GM18858 (cell line): ENCODE data around the gene UACA.

Source experiments
- ATAC-seq: cut with Tn5 transposase; IDR thresholded peaks from one replicate; pipeline ENCODE4 v1.9.1; 2021; ENCODE audit not compliant: unreplicated experiment

Gene UACA

DNA sequence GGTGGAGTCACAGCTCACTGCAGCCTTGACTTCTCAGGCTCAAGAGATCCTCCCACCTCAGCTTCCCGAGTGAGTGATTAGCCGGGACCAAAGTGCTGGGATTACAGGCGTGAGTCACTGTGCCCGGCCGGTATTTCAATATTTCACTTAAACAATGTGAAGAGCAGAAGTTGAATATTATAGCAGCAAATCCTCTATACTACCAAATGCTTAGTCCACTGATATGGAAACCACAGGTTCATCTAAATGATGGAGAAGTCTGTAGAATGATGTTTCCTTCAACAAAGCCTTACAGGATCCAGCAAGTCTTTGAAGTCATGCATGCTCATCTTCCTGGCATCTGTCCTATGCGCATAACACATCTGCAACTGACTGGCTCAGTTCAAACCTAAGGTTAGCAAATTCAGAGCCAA is 20.3 kb upstream of the UACA start:
- ATAC-seq: no peak

DNA sequence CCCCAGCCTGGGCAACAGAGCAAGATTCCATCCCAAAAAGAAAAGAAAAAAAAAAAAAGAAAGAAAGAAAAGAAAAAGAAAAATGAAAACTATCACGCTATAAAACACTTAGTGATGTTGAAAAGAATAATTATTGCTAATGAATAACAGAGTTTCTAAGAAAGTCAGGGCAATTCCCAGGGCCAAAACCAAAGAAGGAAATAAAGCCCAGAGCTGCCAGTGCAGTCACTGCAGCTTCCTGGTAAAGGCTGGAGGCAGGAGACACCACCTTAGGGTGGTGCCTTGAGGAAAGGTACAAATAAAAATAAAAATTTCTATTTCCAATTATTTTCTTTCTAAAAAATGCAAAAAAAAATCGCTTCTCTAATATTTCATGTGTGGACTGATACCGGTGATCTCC is 19.7 kb upstream of the UACA start:
- no peak for ATAC-seq

DNA sequence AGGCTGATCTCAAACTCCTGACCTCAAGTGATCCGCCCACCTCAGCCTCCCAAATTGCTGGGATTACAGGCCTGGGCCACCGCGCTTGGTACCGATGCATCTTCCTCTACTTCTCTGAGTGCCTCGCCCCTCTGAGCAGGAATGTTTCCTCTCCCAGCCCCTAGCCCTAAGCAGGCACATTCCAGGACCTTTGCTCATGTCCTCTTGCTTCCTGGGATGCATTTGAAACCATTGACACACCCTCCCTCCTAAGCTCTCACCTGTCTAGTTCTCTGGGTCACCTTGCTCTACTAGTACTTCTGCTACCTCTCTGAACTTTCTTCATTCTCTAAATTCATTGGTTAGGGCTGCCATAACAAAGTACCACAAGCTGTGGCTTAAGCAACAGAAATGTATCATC is 17.9 kb upstream of the UACA start:
- no peak for ATAC-seq

DNA sequence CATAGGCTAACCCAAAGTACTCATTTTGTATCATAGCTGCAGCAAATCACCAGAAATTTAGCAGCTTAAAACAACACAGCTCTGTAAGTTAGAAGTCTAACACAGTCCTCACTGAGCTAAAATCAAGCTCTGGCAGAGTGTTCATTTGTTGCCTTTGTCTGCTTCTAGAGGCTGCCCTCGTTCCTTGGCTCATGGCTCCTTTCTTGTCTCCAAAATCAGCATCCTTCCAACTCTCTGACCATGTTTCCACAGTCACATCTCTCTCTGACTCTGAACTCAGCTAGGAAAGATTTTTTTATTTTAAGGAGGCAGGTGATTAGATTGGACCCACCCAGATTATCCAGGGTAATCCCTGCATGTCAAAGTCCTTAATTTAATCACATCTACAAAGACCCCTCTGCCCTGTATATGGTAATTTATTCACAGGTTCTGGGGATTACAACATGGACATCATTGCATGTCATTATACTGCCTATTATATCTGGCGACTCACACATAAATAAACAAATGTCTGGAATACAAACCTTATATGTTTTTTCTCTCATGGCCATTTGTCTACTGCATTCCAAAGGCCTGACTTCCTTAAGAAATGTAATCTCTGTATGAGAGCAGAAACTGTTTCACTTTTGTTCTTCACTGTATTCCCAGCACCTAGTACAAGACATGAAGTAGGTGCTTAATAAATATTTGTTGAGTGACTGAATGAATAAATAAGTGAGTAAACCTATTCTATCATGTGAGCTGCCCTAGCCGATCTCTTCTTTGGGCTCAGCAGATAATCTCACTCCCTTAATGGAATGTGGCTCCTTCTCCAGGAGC is 15.1 kb upstream of the UACA start:
- no peak for ATAC-seq

DNA sequence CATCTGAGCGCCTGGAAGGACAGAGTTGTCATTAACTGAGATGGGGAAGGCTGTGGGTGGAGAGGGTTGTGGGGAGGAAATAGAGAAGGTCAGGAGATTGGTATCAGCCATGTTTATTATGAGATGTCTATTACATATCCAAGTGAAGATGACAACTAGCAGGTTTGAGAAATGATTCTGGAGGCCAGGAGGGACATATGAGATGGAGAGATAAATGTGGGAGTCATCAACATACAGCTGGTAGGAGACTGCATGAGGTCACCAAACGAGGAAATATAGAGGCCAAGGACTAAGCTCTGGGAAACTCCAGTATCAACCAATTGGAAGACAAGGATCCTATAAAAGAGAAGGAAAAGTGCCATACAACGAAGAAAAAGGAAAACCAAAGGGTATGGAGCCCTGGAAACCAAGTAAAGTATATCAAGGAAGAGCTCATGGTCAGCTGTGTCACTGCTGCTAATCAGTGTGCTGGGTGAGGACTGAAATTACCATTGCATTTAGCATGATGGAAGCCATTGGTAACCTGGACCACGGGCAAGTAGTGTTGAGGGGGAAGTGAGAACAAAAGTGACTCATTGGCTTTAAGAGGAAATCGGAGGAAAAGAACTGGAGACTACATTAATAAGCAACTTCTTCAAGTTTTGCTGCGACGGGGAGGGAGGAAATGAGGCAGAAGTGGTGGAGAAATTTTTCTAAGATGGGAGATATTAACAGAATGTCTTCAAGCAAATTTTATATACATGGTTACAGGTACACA is 14.0 kb upstream of the UACA start:
- ATAC-seq: no peak

DNA sequence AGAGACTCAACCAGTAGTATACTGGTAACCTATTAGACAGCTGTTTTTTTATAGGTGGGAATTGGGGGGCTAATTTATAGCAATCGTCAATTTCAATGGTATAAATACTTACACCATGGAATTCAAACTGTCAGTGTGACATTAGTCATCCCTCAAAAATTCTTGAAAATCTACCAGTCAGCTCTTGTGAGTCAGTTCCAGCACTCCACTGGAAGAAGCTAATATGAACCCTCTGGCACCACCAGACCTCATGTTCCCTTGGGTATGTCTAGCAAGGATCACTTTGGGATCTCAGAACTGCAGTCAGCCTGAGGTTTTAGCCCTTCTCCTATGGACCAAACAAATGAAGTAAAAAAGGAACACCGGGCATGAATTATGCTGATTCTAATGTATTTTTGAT is 11.8 kb upstream of the UACA start:
- ATAC-seq: no peak

DNA sequence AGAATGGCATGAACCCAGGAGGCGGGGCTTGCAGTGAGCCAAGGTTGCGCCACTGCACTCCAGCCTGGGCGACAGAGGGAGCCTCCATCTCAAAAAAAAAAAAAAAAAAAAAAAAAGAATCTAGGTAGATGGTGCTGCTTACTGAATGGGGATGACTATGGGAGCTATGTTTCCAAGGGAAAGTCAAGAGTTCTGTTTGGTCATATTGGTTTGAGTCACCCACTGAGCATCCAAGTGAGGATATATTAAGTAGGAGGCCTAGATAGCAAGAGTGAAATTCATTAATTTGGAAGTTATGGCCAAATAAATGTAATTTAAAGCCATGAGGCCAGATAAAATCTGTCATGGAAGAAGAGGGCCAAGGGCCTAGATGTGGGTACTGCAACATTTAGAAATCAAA is 9.0 kb upstream of the UACA start:
- no peak for ATAC-seq

DNA sequence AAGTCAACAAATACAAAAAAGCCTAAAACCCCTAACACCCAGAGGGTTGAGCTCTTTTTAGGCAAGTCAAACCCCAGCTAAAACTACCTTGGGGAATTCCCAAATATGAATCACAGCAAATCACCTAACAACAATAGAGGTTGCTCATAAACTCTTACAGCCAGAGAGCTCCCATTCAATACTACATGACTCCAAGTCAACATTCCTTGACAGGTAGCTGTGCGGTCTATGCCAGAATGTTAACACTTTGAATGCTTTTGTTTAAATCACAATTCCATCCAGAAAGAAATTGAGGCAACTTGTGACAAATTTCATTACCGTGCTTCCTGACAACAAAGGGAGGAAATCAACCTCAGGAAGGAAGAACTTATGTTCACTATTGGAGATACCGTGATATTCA is 7.5 kb upstream of the UACA start:
- ATAC-seq: no peak

DNA sequence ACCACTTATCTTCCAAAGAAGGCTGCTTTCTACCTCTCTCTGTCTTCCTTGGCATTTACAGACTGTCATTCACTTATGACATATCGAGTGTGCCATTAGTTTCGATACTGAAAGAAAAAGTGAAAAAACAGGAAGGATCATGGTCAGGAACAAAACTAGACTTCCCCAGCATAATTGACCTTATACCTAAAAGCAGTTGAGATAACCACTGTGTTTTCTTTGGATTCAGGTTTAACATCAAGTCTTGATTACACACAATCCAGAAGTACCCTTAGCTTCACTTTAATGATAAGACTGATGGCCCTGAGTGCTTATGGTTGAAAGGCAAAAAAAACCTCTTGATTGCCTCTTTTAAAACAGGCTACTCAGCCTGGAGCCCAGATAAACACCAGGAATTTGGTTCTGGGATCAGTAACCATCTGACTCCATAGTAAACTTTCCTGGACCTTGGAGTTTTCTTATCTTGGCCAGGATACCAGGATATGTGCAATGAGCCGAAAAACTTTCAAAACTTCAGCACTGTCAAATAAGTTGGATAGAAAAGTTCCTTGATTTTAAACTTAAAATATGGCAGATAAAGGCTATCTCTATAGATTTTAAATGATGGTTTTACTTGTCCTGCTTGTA is 5.0 kb upstream of the UACA start:
- no peak for ATAC-seq

DNA sequence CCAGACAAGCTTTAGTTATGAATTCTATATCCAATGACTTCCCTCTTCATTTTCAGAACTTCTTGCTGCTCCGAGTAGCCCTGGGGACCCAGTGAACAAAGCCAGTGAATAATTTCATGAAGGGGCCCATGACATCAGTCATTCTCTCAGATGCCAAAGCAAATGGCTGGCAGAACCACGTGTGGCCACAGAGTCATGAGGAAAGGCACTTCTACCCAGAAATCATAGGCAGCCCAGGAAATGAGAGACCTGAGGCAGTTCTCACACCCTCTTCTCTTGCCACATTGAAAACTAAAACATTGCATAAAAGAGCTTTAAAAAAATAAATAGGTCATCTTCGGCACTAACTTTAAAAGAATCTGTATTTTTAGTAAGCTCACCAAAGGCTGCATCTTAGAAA is 4.3 kb upstream of the UACA start:
- no peak for ATAC-seq

DNA sequence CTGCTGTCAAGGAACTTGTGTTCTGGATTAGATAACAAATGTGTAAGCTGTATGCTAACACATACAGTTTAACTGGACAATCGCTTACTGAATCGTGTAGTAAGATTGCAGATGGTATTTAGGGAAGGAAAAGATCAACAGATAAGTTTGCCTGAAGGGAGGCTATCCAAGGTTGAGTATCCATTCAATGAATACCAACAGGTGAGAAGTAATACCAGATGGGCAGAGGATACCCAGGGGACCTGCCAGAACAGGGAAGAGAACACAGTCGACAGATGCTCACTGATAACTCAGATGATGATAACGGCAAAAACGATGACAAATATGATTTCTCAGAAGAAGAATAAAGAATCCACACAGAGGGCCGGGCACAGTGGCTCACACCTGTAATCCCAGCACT is 3.2 kb upstream of the UACA start:
- no peak for ATAC-seq

DNA sequence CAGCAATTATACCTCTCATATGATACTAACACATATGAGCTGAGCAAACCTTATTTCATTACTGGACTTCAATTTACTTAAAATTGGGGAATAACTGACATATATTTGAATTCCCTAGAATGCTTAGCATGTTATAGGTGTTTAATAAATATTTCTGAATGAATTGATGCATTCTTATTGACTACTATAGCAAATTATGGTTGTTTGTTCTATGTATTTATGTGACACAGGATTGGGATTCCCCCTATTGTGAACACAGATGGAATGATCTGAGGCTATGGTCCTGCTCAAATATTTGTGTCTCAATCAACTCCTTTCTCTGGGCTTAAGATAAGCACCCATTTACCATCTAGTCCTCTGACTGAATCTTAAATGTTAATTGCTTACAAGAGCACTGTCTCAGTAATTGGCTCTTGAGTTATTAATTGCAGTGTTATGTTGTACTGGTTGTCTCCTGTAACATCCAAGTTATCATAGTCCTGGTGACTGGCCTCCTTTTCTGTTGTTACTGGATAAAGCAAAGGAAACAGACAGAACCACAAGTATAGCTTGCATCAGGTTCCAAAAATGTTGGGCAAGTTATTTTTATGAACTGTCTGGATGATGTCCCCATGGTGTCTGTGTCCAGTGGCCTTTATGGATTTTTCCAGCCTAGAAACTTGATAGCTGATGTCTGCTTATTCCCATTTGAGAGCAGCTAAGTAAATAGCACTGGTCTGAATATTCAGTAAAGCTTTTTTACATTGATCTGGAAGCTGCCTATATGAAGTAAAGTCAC is 2.3 kb upstream of the UACA start:
- no peak for ATAC-seq

DNA sequence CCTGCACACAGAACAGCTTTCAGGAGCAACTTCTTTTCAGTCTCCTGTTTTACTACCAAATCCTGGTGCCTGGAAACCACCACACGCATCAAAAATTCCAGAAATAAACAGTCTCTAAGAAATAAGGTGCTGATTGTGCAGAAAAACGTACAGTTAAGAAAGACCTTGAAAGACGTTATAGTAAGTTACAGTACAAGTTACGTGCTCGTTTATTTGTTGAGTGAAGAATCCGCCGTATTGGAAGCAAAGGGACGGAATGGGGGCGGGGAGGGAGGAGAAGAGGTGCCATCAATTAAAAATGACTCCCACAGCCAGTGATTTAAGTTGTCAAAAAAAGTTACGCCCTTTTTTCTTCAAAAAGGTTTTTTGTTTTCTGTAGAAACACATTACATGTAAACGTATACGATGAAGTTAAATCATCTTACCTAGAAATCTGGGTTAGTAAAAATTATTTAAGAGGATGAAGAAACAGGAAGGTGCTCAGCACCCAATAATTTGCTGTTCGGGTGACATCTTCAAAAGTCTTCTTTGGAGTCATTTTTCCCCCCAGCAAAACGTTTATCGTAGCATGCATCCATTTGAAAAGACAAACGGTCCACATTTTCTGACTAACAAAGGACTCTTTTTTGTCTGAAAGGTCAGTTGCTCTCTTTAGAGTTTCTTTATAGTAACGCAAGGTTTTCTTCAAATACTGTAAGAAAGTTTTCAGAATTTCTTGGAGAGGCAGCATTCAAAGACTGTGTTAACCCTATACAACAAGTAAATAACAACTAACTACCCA is 782 bp upstream of the UACA start:
- no peak for ATAC-seq

DNA sequence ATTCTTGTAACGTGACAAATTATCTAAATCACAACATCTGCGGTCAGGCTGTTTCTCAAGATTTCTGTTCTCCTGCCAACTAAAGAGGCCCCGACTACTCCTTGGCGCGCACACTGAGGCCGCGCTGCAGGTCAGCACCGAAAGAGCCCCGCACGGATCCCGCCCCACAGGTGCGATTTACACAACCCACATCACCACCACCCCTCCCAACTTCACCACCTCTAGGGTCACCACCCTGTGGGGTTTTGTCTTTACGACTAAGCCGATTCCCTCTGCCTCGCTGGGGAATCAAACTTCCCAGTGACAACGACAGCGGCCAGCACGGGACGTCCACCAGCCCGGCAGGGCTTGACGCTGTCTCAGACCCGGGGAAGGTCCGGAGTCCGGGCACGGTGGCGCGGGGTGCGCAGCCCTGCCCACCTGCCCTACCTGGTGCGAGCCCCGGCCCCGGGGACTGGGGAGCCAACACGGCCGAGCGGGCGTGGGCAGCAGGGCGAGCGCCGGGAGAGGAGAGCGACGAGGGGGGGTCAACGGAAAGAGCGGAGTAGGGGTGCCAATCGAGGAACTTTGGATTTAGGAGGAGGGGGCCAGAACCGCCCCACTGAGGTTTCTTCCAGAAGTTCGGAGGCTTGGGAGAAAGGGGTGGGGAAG is 764 bp downstream of the UACA start:
- ATAC-seq: no peak

DNA sequence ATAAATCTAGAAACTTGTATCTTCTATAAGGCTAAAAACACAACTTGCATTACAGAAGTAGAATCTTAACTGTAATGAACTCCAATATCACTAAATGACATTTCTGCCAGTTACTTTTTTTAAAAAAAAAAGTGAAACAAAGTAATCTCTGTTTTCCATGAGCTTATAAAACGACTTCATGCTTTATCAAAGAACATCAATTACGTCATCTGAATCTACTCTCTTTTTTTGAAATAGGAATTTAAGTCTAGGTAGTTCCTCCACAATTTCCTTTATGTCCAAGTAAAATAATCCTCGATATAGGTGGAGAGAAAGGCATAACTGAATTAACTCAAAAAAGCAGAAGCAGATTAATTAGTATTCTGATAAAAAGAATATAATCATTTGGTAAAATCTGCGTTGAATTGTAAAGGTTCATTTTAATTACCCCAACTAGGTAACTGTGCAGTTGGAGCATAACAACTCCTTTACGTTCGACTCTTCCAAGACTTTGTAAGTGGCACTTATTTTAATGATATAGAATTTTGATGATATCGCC is 1.4 kb downstream of the UACA start:
- no peak for ATAC-seq

DNA sequence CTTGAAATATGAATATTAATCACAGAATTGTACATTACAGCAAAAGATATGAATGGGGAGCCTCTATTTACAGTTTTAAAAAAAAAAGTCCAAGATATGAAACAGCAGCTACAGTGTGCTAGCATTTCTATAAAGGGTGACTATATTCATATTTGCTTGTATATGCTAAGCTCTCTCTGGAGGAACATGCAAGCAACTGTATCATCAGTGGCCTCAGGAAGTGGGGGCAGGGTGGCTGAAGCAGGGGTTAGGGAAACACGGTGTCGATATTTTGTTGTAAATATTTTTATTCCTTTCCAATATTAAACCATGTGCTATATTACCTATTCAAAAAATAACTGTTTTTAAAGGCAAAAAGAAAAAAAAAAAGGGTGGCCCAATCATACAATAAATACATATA is 2.3 kb downstream of the UACA start:
- no peak for ATAC-seq

DNA sequence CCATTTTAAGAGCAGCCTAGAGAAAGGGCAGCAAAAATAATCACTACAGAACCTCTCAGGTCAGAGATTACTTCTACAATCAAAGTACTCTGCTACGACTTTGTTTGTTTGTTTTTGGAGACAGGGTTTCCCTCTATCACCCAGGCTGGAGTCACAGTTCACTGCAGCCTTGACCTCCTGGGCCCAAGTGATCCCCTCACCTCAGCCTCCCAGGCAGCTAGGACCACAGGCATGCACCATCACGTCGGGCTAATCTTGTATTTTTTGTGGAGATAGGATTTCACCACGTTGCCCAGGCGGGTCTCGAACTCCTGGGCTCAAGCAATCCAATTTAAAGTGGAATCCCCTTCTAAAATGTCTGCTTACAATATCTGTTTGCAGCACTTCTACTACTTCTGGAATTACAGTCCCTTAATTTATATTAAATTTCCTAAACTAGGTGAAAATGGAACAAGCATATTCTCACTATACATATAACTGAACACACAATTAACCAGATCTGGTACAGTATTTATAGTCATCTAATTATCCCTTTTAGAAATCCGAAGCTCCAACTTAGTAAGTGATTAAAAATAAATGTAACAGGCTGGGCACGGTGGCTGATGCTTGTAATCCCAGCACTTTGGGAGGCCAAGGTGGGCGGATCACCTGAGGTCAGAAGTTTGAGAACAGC is 4.4 kb downstream of the UACA start:
- no peak for ATAC-seq

DNA sequence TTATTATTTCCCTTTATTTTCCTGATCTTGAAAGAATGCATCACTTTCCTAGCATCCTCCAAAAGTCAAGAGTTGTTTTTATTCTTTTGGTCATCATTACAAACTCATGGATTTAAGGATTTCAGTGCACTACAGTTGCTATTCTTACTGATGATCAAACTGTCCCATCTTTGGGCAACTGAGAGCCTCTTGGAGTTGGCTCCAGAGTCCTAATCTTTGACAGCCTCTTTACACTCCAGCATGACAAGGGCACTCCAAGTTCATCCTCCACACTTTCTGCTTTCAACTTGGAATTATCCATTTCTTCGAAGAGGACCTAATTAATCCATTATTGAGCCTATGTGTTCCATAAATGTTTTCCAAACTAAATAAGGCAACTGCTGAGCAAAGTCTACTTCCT is 5.7 kb downstream of the UACA start:
- no peak for ATAC-seq

DNA sequence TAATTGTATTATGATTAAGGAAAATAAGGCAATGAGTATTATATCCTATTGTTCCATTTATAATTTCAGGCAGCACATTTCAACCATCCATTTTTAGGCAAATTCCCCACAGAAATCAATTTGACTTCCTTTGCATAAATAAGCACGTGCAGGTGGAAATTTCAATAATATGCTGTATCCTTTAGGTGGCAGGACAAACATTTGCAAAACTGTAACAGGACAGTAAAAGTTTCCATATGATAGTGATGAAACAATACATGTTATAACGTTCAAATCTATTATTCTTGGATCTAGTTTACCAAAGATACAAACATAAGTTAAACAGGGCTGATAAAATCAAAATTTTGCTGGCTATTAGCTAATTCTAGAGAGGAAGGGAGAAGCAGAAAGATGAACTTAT is 8.5 kb downstream of the UACA start:
- ATAC-seq: no peak
